GM18868 (cell line): ENCODE measurements around the gene ZDHHC7.
A peak's percentile ranks its signal among the peaks of the same experiment; 100 is the strongest.

ENCODE experiments used
- ATAC-seq: cut with Tn5 transposase; IDR thresholded peaks from one replicate; pipeline ENCODE4 v1.9.1; 2021; ENCODE audit warnings: mild to moderate bottlenecking, moderate library complexity; ENCODE audit not compliant: unreplicated experiment

The ZDHHC7 gene

DNA sequence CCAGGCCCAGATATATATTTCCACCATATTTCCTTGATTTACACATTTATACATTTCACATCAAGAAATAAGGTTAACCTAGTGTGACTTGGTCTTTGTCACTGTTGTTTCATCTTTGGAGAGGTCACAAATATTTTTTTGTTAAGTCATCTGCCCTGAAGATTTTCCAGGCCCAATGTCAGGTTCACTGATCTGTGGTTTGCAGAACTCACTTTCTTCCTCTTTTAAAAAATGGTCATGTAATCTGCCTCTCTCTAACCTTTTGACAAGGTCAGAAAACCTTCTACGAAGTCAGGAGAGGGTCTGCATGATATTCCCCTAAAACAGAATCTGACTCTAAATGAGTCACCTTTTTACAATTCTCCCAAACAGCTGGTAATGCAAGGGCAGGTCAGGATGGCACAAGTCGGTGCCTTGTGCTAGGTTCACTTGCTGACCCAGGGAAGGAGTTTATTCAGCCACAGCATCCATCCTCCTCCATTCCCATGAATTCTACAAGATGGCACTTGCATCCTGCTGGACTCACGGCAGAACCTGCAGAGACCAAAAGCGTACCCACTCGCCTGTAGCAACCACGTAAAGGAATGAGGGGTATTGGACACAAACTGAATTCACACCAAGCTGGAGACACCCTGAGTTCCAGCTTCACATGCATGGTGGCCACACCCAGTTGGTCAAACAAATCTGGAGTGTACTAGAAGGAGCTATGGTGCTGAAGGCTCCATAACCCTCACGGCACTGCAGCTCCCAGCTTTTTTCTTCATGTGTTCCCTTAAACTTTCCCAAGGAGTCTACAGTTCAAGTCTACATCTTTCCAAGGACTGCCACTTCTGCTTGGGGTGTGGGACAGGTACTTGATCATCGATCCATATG is 14.7 kb upstream of the ZDHHC7 start:
- no peak for ATAC-seq

DNA sequence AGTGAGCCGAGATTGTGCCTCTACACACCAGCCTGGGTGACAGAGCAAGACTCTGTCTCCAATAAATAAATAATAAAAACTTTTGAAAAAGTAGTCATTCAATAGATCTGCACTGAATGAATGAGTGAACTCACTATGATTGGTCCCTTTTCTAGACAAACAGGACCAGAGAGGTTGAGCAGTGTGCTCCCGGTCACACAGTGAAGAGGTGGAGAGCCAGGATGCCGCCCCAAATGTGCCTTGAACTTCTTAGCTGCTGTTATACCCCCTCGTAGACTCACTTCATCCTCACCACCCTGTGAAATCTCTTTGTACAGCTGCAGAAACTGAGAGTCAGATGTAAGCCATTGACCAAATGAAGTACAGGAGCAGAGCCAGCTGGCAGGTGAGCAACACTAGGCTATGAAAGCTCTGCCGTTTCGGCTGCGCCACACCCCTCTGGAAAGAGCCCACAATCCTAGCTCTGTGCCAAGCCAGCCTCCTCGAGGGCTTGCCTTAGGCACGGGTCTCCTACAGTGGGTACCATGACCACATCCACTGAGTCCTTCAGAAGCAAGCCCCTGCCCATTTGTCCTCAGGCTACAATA is 8.4 kb upstream of the ZDHHC7 start:
- ATAC-seq: no peak

DNA sequence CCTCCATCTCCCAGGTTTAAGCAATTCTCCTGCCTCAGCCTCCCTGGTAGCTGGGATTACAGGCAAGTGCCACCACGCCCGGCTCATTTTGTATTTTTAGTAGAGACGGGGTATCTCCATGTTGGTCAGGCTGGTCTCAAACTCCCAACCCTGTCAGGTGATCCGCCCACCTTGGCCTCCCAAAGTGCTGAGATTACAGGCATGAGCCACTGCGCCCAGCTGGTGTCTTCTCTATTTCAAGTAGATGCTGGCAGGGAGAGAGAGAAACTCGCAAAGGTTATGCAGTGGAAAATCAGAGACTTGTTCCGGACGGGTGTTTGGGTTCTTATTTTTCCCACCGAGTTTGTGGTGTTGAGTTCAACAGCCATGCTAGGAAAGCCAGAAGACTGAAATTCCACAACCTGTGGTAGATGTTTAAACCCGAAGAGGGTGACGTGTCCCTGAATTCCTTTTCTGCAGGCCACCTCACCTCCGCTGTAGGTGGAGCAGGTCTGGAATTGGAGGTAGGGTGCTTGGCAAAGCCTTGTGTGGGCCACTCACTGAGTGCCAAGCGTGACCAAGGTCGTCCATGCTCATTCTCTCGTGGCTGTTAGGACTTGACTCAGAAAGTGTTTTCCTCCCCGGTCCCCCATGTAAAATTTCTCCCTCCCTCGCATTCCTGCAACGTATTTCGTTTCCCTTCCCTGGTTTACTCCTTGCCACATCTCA is 7.3 kb upstream of the ZDHHC7 start:
- ATAC-seq: no peak

DNA sequence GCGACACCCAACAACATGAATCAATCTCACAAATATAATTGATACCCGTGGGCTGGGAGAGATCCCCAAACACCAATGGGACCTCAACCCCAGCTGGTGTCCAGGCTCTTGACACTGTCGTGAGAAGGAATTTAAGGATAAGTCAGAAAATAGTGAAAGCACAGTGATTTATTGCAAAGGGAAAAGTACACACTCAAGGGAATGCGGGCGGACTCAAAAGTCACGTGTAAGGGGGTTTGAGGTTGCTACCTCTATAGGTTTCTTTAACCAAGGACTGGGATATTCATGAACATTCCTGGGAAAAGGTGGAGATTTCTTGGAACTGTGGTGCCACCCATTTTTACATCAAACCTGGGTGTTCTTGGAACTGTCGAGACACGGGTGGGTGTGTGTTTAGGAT is 6.3 kb upstream of the ZDHHC7 start:
- ATAC-seq: no peak

GRCh38 chr16:85017151-85017550 is 5.8 kb upstream of the ZDHHC7 start:
- peak; percentile 72 for ATAC-seq

GRCh38 chr16:85015481-85016187 is 4.3 kb upstream of the ZDHHC7 start:
- ATAC-seq: no peak

GRCh38 chr16:85014311-85014710 is 3.0 kb upstream of the ZDHHC7 start:
- no peak for ATAC-seq

- ATAC-seq: peak; percentile 9
These were observed 530 bp upstream of the ZDHHC7 start for GRCh38 chr16:85011846-85012284.

DNA sequence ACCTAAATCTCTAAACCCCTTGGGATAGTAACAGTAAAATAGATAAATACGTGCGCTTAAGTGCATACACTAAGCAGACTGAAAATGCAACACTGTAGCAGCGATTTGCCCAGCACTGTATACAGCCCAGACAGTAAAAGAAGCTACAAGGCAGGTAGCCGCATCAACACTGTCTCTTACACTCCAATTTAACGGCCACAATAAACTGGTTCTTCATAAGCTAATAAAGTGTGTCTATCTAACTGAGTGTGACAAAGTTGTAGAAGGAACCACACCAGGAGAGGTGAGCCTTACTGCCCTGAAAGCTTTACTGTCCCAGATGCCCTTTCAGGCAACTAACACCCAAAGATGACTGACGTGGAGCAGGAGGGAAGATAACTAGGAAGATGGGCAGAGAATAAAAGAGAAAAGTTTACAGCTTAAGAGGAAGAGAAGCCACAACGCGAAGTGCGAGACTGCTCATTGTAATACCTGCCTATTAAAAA is 847 bp downstream of the ZDHHC7 start:
- no peak for ATAC-seq

GRCh38 chr16:85008271-85008670 is 3.1 kb downstream of the ZDHHC7 start:
- ATAC-seq: no peak

GRCh38 chr16:85007496-85008214 is 3.7 kb downstream of the ZDHHC7 start:
- no peak for ATAC-seq

GRCh38 chr16:85006639-85007038 is 4.7 kb downstream of the ZDHHC7 start:
- no peak for ATAC-seq

GRCh38 chr16:85005285-85006069 is 5.9 kb downstream of the ZDHHC7 start:
- no peak for ATAC-seq

DNA sequence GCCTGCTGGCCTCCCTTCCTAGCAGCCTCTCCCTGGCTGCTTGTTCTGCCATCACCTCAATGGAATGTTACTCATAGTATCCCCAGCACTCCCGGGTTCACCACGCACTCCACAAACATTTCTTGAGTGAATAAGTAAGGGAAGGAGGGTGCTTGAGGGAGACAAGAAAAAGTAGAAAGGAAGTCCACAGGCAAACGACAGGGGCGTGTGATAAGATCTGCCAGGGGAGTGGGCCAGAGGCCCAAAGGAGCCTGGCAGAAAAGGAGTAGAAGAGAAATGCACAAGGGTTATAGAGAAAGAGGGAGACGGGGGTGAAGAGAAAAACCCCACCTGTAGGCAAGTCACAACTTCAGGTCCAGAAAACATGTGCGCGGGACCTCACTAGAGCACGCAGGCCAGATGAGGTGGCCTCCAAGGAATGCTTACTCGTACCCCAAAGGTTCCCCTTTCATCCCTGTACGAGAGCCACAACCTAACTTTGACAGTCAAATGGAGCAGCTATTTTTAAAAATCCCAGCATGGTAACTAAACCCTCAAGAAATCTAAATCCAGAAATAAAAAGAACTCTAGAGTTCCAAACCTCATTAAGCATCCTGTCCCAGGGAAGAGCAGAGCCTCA is 6.6 kb downstream of the ZDHHC7 start:
- no peak for ATAC-seq

- no peak for ATAC-seq
These were observed 7.4 kb downstream of the ZDHHC7 start for GRCh38 chr16:85003725-85004586.

- no peak for ATAC-seq
These were observed 8.3 kb downstream of the ZDHHC7 start for GRCh38 chr16:85003076-85003475.

- ATAC-seq: no peak
These were observed 8.7 kb downstream of the ZDHHC7 start for GRCh38 chr16:85002608-85003007.

- ATAC-seq: no peak
These were observed 9.2 kb downstream of the ZDHHC7 start for GRCh38 chr16:85002099-85002541.
